Measurements from ENCODE around the gene IL27RA.

GRCh38 chr19:13989487-13989886, 42.1 kb upstream of the IL27RA start:
- TF ChIP-seq CTCF (conservative IDR thresholded peaks at IDR 0.05) (no peak), EZH2 (IDR thresholded peaks at IDR 0.05; ENCODE audit: low read depth) (no peak)
